NCI-H1105 (cell line): ENCODE measurements around the gene IL1RAPL1.
"Not testable (repeated sequence)": the region's sequence is repeated elsewhere in the genome, so short reads cannot be mapped to it uniquely, and the experiment has no call there.

Experiments used
- DNase-seq: peaks from one replicate; lab custom pipeline; 2025; lab: John Stamatoyannopoulos, UW

Gene IL1RAPL1

DNA sequence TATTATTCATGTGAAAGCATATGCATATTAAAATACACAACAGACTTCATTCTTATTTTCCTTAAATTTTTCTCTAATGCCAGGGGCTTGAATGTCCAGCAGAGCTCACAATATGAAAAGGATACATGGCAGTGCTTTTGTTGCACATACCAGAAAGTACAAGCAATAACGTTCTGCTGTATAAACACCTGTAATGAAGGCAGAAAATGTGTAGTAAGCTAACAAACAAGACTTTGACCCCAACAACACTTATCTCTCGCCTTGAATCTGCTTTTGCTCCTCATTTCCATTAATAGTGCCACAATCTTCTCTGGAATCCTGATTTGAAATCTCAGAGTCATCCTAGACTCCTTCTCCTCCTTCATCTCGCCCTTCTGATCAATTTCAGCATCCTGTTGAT, 687.3 kb downstream of the IL1RAPL1 start:
- DNase-seq, result no peak

DNA sequence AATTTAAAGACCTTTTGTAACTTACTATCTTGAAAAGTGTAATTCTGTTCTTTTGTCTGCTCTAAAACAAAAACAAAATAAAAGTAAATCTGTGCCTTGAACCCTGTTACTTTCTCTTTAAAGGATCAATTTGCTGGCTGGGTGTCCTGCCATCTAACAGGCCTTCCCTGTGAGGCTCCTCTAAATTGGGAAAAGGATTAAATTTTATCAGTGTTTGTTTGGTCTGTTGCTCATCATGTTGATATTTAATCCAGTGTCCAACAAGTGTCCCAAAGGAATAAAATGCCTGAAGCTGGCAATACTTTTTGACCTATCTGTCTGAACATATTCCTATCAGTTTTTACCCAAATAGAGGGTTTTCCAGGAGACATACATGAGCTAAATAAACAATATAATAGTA, 688.7 kb downstream of the IL1RAPL1 start:
- DNase-seq, result no peak

DNA sequence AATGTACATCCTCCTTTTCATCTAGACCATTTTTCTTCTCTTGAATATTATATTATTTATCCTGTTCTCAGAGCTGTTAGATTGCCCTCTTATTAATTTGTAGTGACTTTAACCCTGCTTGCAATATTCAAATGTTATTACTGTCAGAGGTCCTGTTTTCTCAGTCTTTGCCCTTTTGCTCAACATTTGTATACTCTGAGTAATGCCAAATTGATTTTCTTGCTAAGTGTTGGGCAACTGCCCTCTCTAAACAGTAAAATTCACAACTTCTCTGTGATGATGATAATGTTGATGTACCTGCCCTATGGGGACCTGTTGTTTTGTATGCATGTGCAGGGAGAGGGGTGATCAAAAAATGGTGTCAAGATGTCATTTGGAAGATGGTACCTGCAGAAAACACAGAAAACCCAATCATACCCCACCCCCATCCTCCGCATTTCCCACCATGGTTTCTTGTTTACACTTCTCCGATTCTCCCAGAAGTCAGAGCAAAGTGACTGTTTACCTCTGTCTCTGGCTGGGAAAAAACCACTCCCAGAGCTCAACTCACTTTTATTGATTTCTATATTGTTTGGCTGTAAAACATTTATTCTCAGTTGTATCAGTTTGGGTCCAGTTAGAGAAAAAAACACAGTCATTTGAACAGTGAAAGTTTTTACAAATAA, 694.0 kb downstream of the IL1RAPL1 start:
- no peak for DNase-seq

DNA sequence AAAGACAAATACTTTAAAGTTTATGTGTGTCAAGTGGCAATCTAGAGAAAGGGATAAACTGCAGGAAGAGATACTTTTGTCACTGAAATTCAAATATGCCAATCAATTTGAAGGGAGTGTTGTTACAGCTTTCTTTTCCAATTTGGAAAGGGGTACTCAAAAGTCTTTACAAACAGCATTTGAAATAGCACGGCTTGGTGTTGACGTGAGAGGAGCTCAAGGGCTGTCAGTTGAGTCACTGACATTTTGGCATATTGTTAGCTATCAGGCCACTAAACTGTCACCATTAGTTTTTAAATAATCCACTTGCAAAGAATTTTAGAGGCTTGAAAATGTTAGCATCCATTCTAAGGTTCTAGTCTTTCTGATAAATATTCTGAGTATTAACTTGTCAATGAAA, 698.4 kb downstream of the IL1RAPL1 start:
- no peak for DNase-seq

DNA sequence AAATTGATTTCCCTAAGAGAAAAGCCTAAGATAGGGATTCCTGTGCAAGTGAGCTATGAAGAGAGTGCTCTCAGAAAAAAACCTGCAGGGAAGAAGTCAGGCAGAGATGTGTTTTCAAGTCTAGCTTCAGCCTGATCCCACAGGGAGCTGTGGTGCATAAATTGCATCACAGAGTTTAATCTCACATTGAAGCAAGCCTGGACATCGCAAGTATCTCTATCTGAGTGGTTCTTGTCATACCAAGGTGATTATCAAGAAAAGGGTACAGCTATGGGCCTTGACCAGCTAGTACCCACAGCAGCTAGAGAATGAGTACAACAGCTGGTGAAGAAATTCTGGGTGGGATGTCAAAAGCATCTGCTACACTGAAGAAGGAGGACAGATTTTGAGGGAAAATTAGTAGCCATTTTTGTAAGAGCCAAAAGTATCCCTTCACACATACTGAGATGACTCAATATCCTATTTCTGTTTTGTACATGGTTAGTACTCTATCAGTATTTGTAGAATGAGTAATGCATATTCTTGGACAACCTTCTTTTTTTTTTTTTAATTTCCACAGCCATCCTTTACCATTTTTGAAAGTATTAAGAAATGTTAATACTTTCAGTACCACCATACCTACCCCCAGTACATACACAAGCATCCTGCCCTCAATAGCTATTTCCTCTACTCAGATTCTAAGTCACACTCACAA, 708.9 kb downstream of the IL1RAPL1 start:
- DNase-seq, result no peak

DNA sequence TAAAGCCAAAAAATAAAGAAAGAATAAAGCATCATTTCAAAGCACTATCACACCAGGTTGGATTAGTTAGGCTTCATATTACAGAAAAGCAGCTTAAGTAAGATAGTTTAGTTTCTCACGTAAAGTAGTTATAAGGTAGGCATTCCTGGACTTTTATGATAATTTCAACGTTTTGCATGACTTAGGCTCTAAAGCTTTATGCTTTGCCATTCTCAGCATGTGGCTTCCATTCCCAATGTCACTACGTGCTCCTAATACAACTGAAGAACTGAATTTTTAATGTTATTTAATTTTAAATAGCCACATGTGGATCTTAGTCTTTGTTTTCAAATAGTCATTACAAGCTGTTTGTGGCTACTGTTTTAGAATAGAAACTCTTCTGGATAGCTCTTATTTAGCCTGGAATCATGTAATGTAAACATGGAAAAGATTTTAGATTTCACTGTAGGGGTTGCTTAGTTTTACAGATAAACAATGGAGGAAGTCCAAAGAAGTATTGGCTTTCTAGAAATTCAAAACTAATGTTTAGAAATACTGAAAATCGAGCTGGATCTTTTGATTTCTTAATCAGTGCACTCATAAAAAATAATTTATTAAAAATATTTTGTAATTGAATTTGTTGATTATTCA, 710.0 kb downstream of the IL1RAPL1 start:
- DNase-seq, result no peak

DNA sequence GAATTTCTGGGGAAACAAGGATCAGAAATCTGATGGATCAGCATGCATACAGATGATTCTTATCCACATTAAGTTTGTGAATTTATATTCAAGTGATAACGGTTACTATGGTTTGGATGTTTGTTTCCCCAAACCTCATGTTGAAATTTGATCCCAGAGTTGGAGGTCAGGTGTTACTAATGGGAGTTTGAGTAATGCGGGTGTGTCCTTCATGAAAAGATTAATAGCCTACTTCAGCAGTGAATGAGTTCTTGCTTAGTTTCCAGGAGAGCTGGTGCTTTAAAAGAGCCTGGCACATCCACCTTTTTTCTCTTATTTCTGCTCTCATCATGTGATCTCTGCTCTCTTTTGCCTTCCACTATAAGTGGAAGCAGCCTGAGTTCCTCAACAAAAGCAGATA, 712.4 kb downstream of the IL1RAPL1 start:
- DNase-seq, result no peak

DNA sequence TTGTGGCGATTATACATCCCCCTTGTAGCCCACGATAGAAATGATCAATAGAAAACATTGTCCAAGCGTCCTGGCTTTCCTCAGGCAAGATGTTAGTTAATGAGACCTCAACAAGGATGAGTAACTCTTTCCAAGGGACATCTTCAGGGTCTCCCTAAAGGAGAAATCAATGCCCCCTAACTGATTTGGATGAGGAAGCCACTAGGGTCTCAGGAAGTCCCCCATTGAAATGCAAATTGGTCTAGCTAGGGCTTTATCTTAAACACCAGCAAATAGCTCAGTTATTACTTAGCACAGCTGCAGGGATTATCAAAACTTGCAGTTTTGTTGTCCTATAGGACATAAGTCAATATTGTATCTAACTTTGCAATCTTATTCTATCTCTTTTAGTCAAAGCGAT, 721.5 kb downstream of the IL1RAPL1 start:
- DNase-seq, result no peak

DNA sequence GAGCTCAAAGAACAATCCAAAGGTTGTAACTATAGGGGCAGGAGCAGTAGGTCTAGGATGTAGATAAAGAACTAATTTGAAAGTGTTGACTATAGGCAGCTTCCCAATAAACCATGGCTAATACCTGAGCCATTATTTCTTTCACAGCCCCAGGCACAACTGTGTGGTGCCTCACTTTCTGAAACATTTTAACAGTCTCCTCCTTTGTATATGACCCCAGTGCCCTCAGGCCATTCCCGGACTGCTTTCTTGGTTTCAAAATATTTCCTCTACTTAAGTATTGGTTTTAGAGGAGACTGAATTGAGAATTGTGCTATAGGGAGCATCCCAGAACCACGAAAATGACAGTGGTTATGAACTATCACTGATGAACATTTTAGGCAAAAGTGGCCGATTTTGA, 728.7 kb downstream of the IL1RAPL1 start:
- no peak for DNase-seq

DNA sequence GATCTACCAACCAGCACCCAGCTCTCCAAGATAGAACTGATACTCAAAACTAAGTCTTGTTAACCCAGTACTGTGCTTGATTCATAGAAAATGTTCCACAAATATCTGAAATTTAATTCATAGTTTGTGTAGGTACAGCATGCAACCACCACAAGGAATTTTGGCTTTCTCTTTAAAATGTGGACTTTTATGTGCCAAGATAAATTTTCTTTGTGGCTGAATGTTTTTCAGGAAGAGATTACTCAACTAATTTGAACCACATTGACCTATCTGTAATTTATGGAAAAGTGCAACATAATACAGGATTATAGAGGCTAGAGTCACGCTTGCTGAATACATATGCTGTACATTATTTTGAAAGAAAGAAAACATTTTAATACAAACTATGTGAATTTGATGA, 730.8 kb downstream of the IL1RAPL1 start:
- DNase-seq, result no peak

DNA sequence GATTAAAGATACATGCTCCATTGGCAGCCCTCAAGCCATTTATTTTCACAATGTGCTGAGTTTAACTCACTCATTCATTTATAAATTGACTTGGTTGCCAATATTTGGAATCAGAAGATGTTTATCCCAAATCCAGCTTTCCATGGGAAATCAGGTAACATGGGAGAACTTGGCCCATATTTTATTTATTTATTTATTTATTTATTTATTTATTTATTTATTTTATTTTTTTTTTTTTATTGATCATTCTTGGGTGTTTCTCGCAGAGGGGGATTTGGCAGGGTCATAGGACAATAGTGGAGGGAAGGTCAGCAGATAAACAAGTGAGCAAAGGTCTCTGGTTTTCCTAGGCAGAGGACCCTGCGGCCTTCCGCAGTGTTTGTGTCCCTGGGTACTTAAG, 745.2 kb downstream of the IL1RAPL1 start:
- DNase-seq, result not testable (repeated sequence)

DNA sequence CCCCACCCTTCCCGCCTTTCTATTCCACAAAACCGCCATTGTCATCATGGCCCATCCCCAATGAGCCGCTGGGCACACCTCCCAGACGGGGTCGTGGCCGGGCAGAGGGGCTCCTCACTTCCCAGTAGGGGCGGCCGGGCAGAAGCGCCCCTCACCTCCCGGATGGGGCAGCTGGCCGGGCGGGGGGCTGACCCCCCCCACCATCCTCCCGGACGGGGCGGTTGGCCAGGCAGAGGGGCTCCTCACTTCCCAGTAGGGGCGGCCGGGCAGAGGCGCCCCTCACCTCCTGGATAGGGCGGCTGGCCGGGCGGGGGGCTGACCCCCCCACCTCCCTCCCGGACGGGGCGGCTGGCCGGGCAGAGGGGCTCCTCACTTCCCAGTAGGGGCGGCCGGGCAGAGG, 745.8 kb downstream of the IL1RAPL1 start:
- DNase-seq, result not testable (repeated sequence)

DNA sequence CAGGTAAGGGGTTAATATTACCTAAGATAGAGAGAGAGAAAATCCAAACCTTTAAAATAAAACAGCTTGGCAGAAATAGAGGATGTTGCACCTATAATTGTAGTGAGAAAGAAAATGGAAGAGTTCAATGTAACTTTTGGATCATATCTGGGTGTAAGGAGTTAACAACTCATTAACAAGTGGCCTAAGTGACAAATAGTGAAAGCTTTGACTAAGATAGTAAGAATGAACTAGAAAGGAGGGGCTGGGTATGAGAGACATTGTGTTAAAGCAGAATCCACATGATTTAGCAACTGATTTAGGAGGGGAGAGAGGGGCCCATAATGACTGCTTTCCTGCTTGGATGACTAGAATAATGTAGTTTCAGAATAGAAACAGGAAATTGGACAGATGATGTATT, 761.0 kb downstream of the IL1RAPL1 start:
- DNase-seq, result no peak

DNA sequence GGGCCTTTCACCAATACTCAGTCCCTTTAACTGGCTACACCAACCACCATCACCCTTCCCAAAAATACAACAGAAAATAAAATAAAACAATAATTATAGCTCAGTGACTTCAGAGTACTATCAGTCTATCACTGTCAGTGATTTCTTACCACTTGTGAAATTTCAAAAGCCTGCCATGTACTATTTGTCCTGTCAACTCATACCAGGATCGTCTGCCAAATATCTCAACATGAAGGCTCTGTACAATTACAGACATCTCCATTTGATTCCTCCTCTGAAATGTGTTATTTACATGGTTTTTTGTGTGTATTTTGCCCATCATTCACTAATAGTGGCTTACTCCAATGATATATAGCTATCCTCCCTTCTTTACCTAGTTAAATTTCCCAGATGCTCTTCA, 772.0 kb downstream of the IL1RAPL1 start:
- DNase-seq, result no peak

DNA sequence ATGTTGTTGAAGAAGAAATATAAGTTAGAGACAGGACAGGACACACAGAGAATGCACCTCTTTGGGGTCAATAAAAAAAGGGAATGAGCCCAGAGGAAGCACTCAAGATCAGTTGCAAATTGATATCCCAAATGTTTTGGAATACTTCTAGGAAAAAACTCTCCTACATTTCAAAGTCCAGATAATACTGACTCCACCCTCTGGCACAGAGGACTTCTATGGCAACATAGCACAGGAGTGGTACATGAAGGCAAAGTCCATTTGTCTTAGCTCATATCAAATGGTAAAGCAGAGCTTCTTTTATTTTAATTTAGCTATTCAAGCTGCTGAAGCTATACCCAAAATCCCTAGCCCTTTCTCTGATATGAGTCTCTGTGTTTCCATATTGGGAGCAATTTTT, 787.5 kb downstream of the IL1RAPL1 start:
- not testable (repeated sequence) for DNase-seq

DNA sequence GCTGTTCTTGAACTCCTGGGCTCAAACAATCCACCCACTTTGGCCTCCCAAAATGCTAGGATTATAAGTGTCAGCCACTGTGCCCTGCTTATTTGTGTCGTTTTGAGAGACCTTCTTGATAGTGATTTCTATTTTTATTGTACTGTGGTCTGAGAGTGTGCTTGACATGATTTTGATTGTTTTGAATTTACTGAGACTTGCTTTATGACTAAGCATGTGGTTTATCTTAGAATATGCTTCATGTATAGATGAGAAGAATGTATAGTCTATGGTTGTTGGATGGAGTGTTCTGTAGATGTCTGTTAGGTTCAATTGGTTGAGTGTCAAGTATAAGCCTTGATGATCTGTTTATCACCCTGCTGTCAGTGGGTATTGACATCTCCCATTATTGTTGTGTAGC, 789.3 kb downstream of the IL1RAPL1 start:
- no peak for DNase-seq

DNA sequence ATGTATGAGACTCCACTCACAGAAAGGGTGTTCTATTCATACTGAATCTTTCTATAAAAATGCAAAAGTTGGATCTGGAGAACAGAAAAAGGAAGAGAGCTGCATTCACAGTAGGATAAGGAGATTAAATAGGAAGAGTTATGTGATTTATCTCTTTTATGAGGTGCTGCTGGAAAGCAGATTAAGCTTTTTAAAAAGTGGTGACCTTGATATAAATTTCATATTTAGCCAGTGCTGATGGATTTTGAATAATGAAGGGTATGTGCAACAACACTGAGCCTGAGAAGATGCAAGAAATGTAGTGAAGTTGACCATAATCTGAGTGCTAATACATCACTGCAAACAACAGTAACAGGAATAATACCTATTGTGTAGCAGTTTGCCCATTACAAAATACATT, 795.6 kb downstream of the IL1RAPL1 start:
- no peak for DNase-seq

DNA sequence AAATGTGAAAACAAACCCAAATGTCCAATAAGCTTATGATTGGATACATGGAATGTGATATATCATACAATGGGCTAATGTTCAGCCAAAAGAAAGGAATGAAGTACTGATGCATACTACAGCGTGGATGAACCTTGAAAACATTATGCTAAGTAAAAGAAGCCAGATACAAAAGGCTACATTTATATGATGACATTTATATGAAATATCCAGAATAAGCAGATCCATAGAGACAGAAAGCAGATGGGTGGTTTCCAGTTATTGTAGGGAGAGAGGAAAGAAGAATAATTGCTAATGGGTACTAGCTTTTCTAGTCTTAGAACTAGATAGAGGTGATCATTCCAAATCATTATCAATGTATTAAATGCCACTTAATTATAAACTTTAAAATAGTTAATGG, 801.3 kb downstream of the IL1RAPL1 start:
- DNase-seq, result no peak

DNA sequence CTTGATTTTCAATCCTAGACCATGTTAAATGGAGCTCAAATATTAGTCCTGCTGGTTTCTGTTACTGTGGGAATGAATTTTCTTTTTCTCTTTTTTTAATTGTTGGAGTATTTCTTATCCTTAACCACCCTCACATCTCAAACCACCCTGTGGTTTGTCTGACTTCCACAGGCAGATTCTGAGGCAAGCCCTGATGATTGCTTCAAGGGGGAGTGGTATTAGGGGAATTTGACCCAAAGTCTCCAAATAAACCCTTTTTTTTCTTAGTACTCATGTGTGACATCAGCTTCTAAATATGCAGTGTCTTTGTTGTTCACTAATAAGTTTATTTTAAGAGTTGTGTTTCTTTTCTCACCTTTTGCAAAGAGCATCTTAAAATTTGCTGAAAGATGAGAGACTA, 810.3 kb downstream of the IL1RAPL1 start:
- DNase-seq, result no peak

DNA sequence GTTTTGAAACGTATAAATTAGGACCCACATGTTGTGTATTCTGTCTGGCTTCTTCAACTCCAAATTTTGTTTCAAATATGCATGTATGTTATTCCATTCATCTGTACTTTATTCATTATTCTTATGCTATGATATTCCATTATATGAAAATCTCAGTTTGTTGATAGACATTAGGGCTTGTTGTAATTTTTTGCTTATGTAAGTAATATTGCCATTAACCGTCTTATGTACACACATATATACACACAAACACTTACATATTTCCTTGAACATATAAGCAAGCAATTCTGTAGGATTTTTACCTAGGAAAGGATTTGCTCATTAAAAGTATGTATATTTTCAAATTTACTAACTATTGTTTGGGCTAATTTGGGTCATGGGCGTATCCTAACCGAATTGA, 820.1 kb downstream of the IL1RAPL1 start:
- DNase-seq, result no peak

DNA sequence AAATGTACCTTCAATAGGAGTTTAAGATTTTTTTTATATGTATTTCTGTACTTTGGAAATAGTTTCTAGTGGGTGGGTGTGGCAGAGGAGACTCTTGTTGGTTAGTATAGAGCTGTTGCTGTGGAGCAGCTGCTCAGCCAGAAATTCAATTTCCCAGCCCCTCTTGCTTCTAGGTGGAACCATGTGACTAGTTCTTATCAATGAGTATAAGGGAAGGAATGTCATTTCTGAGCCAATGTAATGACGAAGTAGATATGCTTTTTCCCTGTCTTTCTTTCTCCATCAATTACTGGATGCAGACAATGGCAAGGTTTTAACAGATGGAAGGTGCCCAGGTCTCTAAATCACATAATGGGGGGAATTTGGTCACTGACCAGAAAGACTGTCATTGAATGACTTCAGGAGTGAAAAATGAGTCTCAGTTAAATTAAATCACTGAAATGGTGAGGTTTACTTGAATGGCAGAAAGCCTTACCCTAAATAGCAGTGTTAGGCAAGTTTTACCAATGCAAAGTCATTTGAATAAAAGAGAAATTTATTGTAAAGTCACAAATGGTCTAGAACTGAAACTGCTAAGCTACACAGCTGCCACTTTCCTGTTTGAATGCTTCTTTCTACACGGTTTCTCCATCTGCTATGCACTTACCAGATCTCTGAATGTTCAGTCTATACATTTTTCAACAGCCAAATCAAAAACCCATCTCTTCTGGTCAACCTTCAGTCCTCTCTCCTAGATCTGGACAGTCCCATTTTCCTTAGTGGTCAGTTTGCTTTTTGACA, 832.7 kb downstream of the IL1RAPL1 start:
- no peak for DNase-seq

DNA sequence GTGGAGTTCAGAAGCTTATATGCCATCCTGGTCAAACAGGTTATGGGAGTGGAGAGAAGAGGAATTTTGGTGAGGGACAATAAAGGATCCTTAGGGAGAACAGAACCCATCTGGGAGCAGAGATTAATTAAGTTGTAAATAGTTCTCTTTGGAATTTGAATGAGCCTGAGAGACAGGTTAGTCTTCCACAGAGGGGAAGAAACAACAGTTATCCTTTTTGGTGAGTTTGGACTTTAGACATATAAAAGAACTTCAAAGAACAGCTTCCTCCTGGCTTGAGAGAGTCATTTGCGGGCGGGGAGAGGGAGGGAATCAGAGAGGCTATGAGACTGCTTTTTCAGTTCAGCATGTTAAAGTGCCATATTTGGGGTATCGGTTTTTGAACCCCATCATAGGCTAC, 834.8 kb downstream of the IL1RAPL1 start:
- DNase-seq, result no peak

DNA sequence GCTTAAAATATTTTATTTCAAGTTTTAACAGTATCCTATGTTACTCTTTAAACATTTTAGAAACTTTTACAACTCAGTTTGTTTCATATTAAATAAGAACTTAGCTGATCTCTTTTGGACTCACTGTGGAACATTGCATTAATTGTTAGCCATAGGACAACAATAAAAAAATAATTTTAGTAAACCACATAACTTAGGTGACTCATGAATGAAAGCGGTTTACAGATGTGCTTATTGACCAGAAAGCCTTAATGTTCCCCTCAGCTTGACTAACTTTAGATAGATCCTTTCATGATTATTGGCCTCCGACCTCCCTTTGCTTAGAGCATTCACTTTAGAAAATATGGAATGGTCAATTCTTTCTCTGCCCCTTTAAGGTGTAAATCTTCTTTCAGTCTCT, 844.6 kb downstream of the IL1RAPL1 start:
- no peak for DNase-seq
